HUES64 (cell line): ENCODE measurements around the gene RBM34.
"Not testable (repeated sequence)": the region's sequence is repeated elsewhere in the genome, so short reads cannot be mapped to it uniquely, and the experiment has no call there.

Source experiments
- H3K27ac ChIP-seq: 2 replicates; pipeline ENCODE4 v1.7.0; 2013; ENCODE audit warnings: low read depth, low read length, inconsistent platforms
- H3K27me3 ChIP-seq: 2 replicates; pipeline ENCODE4 v1.6.1; 2013; ENCODE audit warnings: mild to moderate bottlenecking, low read length; ENCODE audit not compliant: insufficient read depth
- H3K36me3 ChIP-seq: 2 replicates; pipeline ENCODE4 v1.6.1; 2013; ENCODE audit warnings: mild to moderate bottlenecking, low read length; ENCODE audit not compliant: insufficient read depth
- H3K4me1 ChIP-seq: 2 replicates; pipeline ENCODE4 v1.6.1; 2013; ENCODE audit warnings: mild to moderate bottlenecking, low read length, moderate library complexity; ENCODE audit not compliant: insufficient read depth
- H3K4me3 ChIP-seq: 2 replicates; pipeline ENCODE4 v1.5.1; 2013; ENCODE audit warnings: mild to moderate bottlenecking, low read length, moderate library complexity
- H3K9ac ChIP-seq: 2 replicates; pipeline ENCODE4 v1.6.1; 2013; ENCODE audit warnings: mild to moderate bottlenecking, low read depth, low read length
- H3K9me3 ChIP-seq: 2 replicates; pipeline ENCODE4 v1.6.1; 2013; ENCODE audit warnings: low read depth, low read length; ENCODE audit not compliant: insufficient read depth
- WGBS: fragments of 150-250, 120-280 bp; methylation state at CpG from one replicate; pipeline ENCODE4 v1.1.7; 2013; ENCODE audit warnings: missing lambda C conversion rate; 5-methylcytosine and 5-hydroxymethylcytosine counted together

The RBM34 gene

DNA sequence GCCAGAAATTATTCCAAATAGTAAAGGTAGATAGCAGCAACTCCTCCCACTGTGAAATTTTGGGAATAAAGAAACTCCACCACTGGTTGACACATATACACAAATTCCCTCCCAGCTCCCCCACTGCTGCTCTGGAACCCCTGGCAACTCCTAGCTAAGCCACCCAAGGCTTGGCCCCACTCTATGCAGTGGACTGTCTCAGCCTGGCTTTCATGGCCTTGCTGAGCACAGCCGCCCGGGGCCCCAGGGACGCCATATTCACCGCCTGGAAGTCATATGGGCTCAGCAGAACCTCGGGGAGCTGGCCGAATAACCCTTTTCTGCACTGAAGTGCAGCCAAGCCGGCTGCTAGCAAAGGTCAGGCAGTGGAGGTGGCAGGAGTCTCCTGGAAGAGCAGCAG is 15.4 kb upstream of the RBM34 start:
- Histone ChIP-seq H3K4me3 (no peak overlapping the region), H3K4me1 (no peaks in the 10 kb centered on the region), H3K27ac (no peak overlapping the region), H3K9ac (no peak overlapping the region), H3K36me3 (peaks cover 87% of the 10 kb centered on the region), H3K27me3 (no peaks in the 10 kb centered on the region), H3K9me3 (no peaks in the 10 kb centered on the region)
- WGBS = 93% methylated on average over 7 of the region's 7 CpGs

GRCh38 chr1:235169986-235170385 is 8.9 kb upstream of the RBM34 start:
- H3K36me3 ChIP-seq = peaks cover 75% of the 10 kb centered on the region
- H3K9ac ChIP-seq = no peak overlapping the region
- H3K9me3 ChIP-seq = no peaks in the 10 kb centered on the region
- H3K27me3 ChIP-seq = no peaks in the 10 kb centered on the region
- no peak overlapping the region for H3K27ac ChIP-seq
- no peak overlapping the region for H3K4me3 ChIP-seq
- no peaks in the 10 kb centered on the region for H3K4me1 ChIP-seq

- Histone ChIP-seq H3K36me3 (peaks cover 60% of the 10 kb centered on the region), H3K9me3 (no peaks in the 10 kb centered on the region), H3K4me1 (no peaks in the 10 kb centered on the region), H3K27me3 (no peaks in the 10 kb centered on the region), H3K9ac (no peak overlapping the region), H3K4me3 (no peak overlapping the region), H3K27ac (no peak overlapping the region)
- 100% methylated on average over 3 of the region's 3 CpGs for WGBS
Measured at GRCh38 chr1:235168375-235168774, 7.3 kb upstream of the RBM34 start.

DNA sequence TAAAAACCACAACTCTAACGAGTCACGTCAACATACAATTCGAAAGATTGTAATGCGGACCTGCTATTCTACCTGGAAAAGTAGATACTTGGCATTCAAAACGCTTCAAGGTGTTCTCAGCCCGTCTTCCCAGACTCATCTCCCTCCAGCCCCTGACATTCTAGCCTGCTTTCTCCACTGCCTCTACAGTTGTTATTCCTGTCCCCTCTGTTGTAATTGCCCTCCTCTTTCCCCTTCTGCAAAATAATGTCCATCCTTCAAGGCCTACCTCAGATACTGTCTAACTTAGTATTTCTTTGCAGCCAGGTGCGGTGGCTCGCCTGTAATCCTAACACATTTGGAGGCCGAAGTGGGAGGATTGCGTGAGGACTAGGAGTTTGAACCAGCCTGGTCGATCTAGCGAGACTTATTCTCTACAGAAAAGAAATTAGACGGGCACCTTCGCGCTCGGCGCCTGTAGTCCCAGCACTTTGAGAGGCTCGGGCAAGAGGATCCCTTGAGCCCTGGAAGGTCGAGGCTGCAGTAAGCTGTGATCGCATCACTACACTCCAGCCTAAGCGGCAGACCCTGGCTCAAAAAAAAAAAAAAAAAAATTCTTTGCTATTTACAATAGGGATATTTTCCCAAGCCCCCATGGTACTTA is 756 bp upstream of the RBM34 start:
- H3K9ac ChIP-seq = peak overlapping the region; percentile 91
- no peaks in the 10 kb centered on the region for H3K27me3 ChIP-seq
- 65% methylated on average over 21 of the region's 21 CpGs for WGBS
- peak overlapping the region; percentile 96 for H3K4me3 ChIP-seq
- peaks cover 32% of the 10 kb centered on the region for H3K36me3 ChIP-seq
- H3K9me3 ChIP-seq = no peaks in the 10 kb centered on the region
- H3K27ac ChIP-seq = peak overlapping the region; percentile 81
- H3K4me1 ChIP-seq = no peaks in the 10 kb centered on the region

GRCh38 chr1:235160383-235160956 is 580 bp downstream of the RBM34 start:
- Histone ChIP-seq H3K4me1 (no peaks in the 10 kb centered on the region), H3K9ac (peak overlapping the region; percentile 91), H3K4me3 (peak overlapping the region; percentile 96), H3K27me3 (no peaks in the 10 kb centered on the region), H3K9me3 (no peaks in the 10 kb centered on the region), H3K36me3 (peaks cover 40% of the 10 kb centered on the region), H3K27ac (peak overlapping the region; percentile 81; the same call in 1 of the 2 replicates)
- WGBS = 17% methylated on average over 11 of the region's 14 CpGs

DNA sequence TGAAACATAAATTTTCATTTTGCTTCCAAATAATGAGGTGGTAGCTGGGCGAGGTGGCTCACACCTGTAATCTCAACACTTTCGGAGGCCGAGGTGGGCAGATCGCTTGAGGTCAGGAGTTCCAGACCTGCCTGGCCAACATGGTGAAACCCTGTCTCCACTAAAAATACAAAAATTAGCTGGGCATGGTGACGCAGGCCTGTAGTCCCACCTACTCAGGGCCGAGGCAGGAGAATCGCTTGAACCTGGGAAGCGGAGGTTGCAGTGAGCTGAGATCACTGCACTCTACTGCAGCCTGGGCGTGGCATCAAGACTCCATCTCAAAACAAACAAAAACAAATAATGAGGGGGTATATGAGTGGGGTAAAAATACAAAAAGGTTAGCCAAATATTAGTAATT is 1.1 kb downstream of the RBM34 start:
- peak overlapping the region; percentile 91; the same call in 1 of the 2 replicates for H3K9ac ChIP-seq
- H3K27ac ChIP-seq, H3K9me3 ChIP-seq, H3K27me3 ChIP-seq, H3K4me1 ChIP-seq: not testable (repeated sequence)
- WGBS = 90% methylated on average over 8 of the region's 9 CpGs
- H3K4me3 ChIP-seq = peak overlapping the region; percentile 96
- H3K36me3 ChIP-seq = peaks cover 43% of the 10 kb centered on the region

DNA sequence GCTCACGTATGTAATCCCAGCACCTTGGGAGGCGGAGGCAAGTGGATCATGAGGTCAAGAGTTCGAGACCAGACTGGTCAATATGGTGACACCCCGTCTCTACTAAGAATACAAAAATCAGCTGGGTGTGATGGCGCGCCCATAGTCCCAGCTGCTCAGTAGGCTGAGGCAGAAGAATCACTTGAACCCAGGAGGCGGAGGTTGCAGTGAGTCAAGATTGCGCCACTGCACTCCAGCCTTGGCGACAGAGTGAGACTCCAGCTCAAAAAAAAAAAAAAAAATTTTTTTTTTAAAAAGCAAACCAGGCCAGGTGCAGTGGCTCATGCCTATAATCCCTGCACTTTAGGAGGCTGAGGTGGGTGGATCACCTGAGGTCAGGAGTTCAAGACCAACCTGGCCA is 1.8 kb downstream of the RBM34 start:
- peaks cover 49% of the 10 kb centered on the region for H3K36me3 ChIP-seq
- H3K9ac ChIP-seq, H3K4me1 ChIP-seq, H3K4me3 ChIP-seq, H3K9me3 ChIP-seq, H3K27ac ChIP-seq, H3K27me3 ChIP-seq: not testable (repeated sequence)
- WGBS = 88% methylated on average over 9 of the region's 9 CpGs

GRCh38 chr1:235158680-235159079 is 2.4 kb downstream of the RBM34 start:
- Histone ChIP-seq H3K27ac (no peak overlapping the region), H3K9me3 (no peaks in the 10 kb centered on the region), H3K36me3 (peaks cover 55% of the 10 kb centered on the region), H3K27me3 (no peaks in the 10 kb centered on the region), H3K9ac (no peak overlapping the region), H3K4me1 (no peaks in the 10 kb centered on the region), H3K4me3 (no peak overlapping the region)
- WGBS = 97% methylated on average over 6 of the region's 6 CpGs

DNA sequence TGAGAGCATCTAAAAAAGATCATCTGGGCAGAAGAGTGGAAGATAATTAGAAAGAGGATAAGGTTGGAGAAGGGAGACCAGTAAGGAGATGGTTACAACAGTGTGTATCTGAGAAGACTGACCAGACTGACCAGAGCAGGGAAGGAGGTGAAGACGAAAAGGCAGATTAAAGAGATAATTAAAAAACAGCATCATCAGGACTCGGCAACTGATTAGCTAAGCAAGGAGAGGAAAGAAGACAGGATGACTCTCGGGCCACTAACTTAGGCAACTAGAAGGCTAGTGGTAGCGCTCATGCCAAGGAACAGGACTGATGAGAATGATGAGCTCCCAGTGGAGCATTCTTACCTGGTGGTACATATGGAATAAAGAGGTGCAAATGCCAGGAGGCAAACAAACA is 3.9 kb downstream of the RBM34 start:
- Histone ChIP-seq H3K9ac (no peak overlapping the region), H3K4me3 (no peak overlapping the region), H3K4me1 (no peaks in the 10 kb centered on the region), H3K27me3 (no peaks in the 10 kb centered on the region), H3K9me3 (no peaks in the 10 kb centered on the region), H3K36me3 (peaks cover 70% of the 10 kb centered on the region), H3K27ac (no peak overlapping the region)
- 92% methylated on average over 4 of the region's 4 CpGs for WGBS

DNA sequence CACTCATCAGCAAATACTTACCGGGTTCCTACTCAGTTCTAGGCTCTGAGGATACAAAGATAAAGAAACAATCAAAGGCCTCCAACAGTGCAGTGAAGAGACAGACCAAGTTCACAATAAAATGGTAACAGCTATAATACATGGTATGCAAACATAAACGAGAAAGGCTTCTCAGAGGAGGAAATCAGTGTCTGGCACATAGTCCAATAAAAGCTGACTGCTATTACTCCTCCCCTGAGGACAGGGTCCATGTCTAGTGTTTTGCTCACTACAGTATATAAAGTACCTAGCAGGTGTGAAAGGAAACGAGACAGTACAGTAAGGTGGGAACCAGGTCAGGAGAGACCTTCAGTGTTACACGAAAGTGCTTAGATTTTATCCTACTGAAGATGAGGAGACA is 4.3 kb downstream of the RBM34 start:
- no peak overlapping the region for H3K4me3 ChIP-seq
- H3K36me3 ChIP-seq = peaks cover 74% of the 10 kb centered on the region
- H3K9ac ChIP-seq = no peak overlapping the region
- no peaks in the 10 kb centered on the region for H3K4me1 ChIP-seq
- WGBS = 97% methylated on average over 4 of the region's 4 CpGs
- no peaks in the 10 kb centered on the region for H3K27me3 ChIP-seq
- H3K9me3 ChIP-seq = no peaks in the 10 kb centered on the region
- H3K27ac ChIP-seq = no peak overlapping the region

- Histone ChIP-seq H3K4me3 (no peak overlapping the region), H3K9me3 (no peaks in the 10 kb centered on the region), H3K4me1 (no peaks in the 10 kb centered on the region), H3K9ac (no peak overlapping the region), H3K36me3 (peaks cover 78% of the 10 kb centered on the region), H3K27me3 (no peaks in the 10 kb centered on the region), H3K27ac (no peak overlapping the region)
- WGBS = 99% methylated on average over 3 of the region's 3 CpGs
Measured at GRCh38 chr1:235156265-235156664, 4.8 kb downstream of the RBM34 start.

DNA sequence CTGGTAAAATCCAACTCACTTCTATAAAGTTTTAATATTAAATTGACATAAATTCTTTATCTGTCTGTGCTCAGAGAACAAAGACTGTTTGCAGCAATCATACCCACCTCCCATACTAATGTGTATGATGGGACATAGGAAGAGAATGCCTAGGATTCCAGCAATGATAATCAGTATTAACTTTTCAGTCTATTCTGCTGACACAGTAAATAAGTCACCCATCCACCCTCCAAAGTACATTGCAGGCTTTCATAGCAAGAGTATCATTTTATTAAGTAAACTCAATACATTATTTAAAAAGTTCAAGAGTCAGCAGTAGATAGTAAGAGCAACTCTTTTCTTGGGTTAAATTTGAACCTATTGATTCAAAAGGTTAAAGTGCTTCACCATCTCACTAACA is 8.8 kb downstream of the RBM34 start:
- Histone ChIP-seq H3K4me3 (no peak overlapping the region), H3K9ac (no peak overlapping the region), H3K4me1 (no peaks in the 10 kb centered on the region), H3K9me3 (no peaks in the 10 kb centered on the region), H3K27ac (no peak overlapping the region), H3K36me3 (peaks cover 90% of the 10 kb centered on the region), H3K27me3 (no peaks in the 10 kb centered on the region)
